Measurements from ENCODE around the gene MRPL58. TPM values are rescaled to one million over a fixed set of nuclear protein-coding genes. Genes with fewer than 3 reads are reported as not detected.
"Not testable (repeated sequence)": the region's sequence is repeated elsewhere in the genome, so short reads cannot be mapped to it uniquely, and the experiment has no call there.

Gene MRPL58
- total RNA-seq, 2 experiments from 2014 or later = 53.6 to 62.4 TPM

GRCh38 chr17:75034236-75034908 lies 21.9 kb downstream of the MRPL58 start:
- Mint-ChIP-seq H3K36me3 (ENCODE audit: low read depth) (peaks cover 10% of the 10 kb centered on the region), H3K4me3 (peak overlapping the region; percentile 96), H3K4me1 (ENCODE audit: low read depth) (peaks cover 42% of the 10 kb centered on the region), H3K27me3 (peaks cover 3% of the 10 kb centered on the region), H3K9me3 (peaks cover 6% of the 10 kb centered on the region), H3K27ac (peak overlapping the region; percentile 97)
- intact Hi-C loops (cut with micrococcal nuclease) = no loop called here
- ATAC-seq = peak; percentile 66
- DNase-seq = peak; percentile 97
- POLR2A ChIA-PET = interaction anchor here (0.8 to 2.9 kb wide), 12 partner anchors 9 to 273 kb away, joined by 3 to 26 read pairs (median 3); partner anchors contain the start of genes ATP5PD, HID1, JPT1 and KCTD2
- CTCF ChIA-PET = interaction anchor here (0.7 to 2.2 kb wide), 7 partner anchors 22 to 264 kb away, joined by 3 to 21 read pairs (median 4); partner anchors contain the start of genes MRPL58 and SLC16A5
- no peak for TF ChIP-seq CTCF (IDR thresholded peaks at IDR 0.05)

GRCh38 chr17:75036643-75037268 lies 24.3 kb downstream of the MRPL58 start:
- H3K4me3 Mint-ChIP-seq = peak overlapping the region; percentile 59
- TF ChIP-seq CTCF (IDR thresholded peaks at IDR 0.05) = no peak
- H3K27ac Mint-ChIP-seq = peak overlapping the region; percentile 80
- intact Hi-C loops (cut with micrococcal nuclease) = no loop called here
- peaks cover 43% of the 10 kb centered on the region for H3K4me1 Mint-ChIP-seq (ENCODE audit: low read depth)
- POLR2A ChIA-PET = interaction anchor here (0.8 to 1.3 kb wide), 2 partner anchors 10 to 24 kb away, joined by 5 to 6 read pairs; partner anchors contain the start of genes ATP5PD and MRPL58
- ATAC-seq (peak; percentile 63), DNase-seq (peak; percentile 90)
- CTCF ChIA-PET = interaction anchor here (0.8 to 1.4 kb wide), 3 partner anchors 75 to 113 kb away, joined by 3 to 4 read pairs (median 3); partner anchors contain the start of genes NT5C and OTOP2
- H3K9me3 Mint-ChIP-seq = no peaks in the 10 kb centered on the region
- H3K27me3 Mint-ChIP-seq = peaks cover 3% of the 10 kb centered on the region
- H3K36me3 Mint-ChIP-seq (ENCODE audit: low read depth) = peaks cover 22% of the 10 kb centered on the region

- intact Hi-C loops (cut with micrococcal nuclease) = no loop called here
- H3K27ac Mint-ChIP-seq = no peak overlapping the region
- H3K4me1 Mint-ChIP-seq (ENCODE audit: low read depth) = peaks cover 33% of the 10 kb centered on the region
- H3K9me3 Mint-ChIP-seq = no peaks in the 10 kb centered on the region
- POLR2A ChIA-PET = no interaction called here
- H3K4me3 Mint-ChIP-seq = no peak overlapping the region
- CTCF ChIA-PET = interaction anchor here (0.9 kb wide), 1 partner anchor 20 kb away, joined by 3 read pairs; no protein-coding TSS in a partner anchor
- ATAC-seq = no peak
- H3K36me3 Mint-ChIP-seq (ENCODE audit: low read depth) = peaks cover 27% of the 10 kb centered on the region
- H3K27me3 Mint-ChIP-seq = peaks cover 3% of the 10 kb centered on the region
- no peak for DNase-seq
- no peak for TF ChIP-seq CTCF (IDR thresholded peaks at IDR 0.05)
Observed at GRCh38 chr17:75039238-75039637, 26.8 kb downstream of the MRPL58 start.

- H3K27me3 Mint-ChIP-seq = no peaks in the 10 kb centered on the region
- TF ChIP-seq CTCF (IDR thresholded peaks at IDR 0.05) = no peak
- DNase-seq = no peak
- peaks cover 25% of the 10 kb centered on the region for H3K36me3 Mint-ChIP-seq (ENCODE audit: low read depth)
- no peak overlapping the region for H3K27ac Mint-ChIP-seq
- POLR2A ChIA-PET = no interaction called here
- H3K4me1 Mint-ChIP-seq (ENCODE audit: low read depth) = peaks cover 27% of the 10 kb centered on the region
- H3K4me3 Mint-ChIP-seq = no peak overlapping the region
- intact Hi-C loops (cut with micrococcal nuclease) = no loop called here
- no peak for ATAC-seq
- H3K9me3 Mint-ChIP-seq = no peaks in the 10 kb centered on the region
- CTCF ChIA-PET = interaction anchor here (1.1 to 2.3 kb wide), 4 partner anchors 18 to 72 kb away, joined by 3 to 7 read pairs (median 6); partner anchors contain the start of gene MRPL58
Observed at GRCh38 chr17:75041656-75042280, 29.3 kb downstream of the MRPL58 start.

- intact Hi-C loops (cut with micrococcal nuclease) = not testable (repeated sequence)
Observed at GRCh38 chr17:75043789-75044188, 31.3 kb downstream of the MRPL58 start.

More at GRCh38 chr17:75043789-75044188, 31.3 kb downstream of the MRPL58 start:
- ATAC-seq, H3K27ac Mint-ChIP-seq, H3K4me3 Mint-ChIP-seq, DNase-seq, H3K9me3 Mint-ChIP-seq, H3K27me3 Mint-ChIP-seq: not testable (repeated sequence)
- Mint-ChIP-seq H3K36me3 (ENCODE audit: low read depth) (peaks cover 19% of the 10 kb centered on the region), H3K4me1 (ENCODE audit: low read depth) (peaks cover 36% of the 10 kb centered on the region)
- ChIA-PET CTCF (interaction anchor here (1.3 kb wide), 1 partner anchor 66 kb away, joined by 3 read pairs; no protein-coding TSS in a partner anchor), POLR2A (interaction anchor here (1.0 kb wide), 1 partner anchor 9 kb away, joined by 5 read pairs; no protein-coding TSS in a partner anchor)

All from activated CD8-positive, alpha-beta T cell treated with anti-CD3 and anti-CD28 coated beads for 36 hours (primary cell).